Stomach (tissue), 9 donors: ENCODE measurements around the gene CHMP4A. TPM values are rescaled to one million over a fixed set of nuclear protein-coding genes. Genes with fewer than 3 reads are reported as not detected.

Experiments
- DNase-seq, 2 donors: peaks; one replicate each; pipeline versions ENCODE4 v3.0.0 to v3.0.0-alpha.2; 2013 to 2019
- H3K27ac ChIP-seq, 5 donors: fragments of 200-600 bp in 4 of 5; sonication (generic) in 4 of 5; one replicate each; pipeline ENCODE4 v1.5.1; 2013 to 2019; ENCODE audit warnings: mild to moderate bottlenecking in 1 of 5, moderate library complexity in 1 of 5
- H3K27me3 ChIP-seq, 3 donors: fragments of 200-600 bp; sonication (generic); one replicate each; pipeline ENCODE4 v1.5.1; 2017 to 2019; ENCODE audit warnings: mixed run types in 1 of 3
- H3K36me3 ChIP-seq, 4 donors: fragments of 200-600 bp; sonication (generic); 1 replicate in 3 of 4; 2 replicates in 1 of 4; pipeline ENCODE4 v1.5.1; 2016 to 2019
- H3K4me1 ChIP-seq, 4 donors: fragments of 200-600 bp; sonication (generic); one replicate each; pipeline ENCODE4 v1.5.1; 2016 to 2019
- H3K4me3 ChIP-seq, 4 donors: fragments of 200-600 bp; sonication (generic) in 3 of 4; one replicate each; pipeline ENCODE4 v1.5.1; 2016 to 2019; ENCODE audit warnings: mild to moderate bottlenecking in 1 of 4
- H3K9me3 ChIP-seq, 4 donors: fragments of 200-600 bp; sonication (generic); one replicate each; pipeline ENCODE4 v1.5.1; 2016 to 2019
- CTCF ChIP-seq, 7 experiments: fragments of 450-650 bp in 4 of 7; fragments of 200-600 bp in 3 of 7; sonication (generic) in 3 of 7; IDR thresholded peaks; one replicate each; pipeline ENCODE4 v1.5.1; 2016 to 2019; ENCODE audit warnings: antibody characterized with exemption in 7 of 7, control low read depth in 2 of 7, mild to moderate bottlenecking in 1 of 7
- EP300 ChIP-seq: sonication (generic); formaldehyde crosslinking; IDR thresholded peaks from one replicate; pipeline ENCODE4 v1.6.1; 2017; ENCODE audit warnings: antibody characterized with exemption
- POLR2A ChIP-seq, 4 donors: fragments of 450-650 bp; IDR thresholded peaks; one replicate each; pipeline ENCODE4 v1.6.1; 2016; ENCODE audit warnings: antibody characterized with exemption in 4 of 4, control low read depth in 2 of 4, mild to moderate bottlenecking in 1 of 4, moderate library complexity in 1 of 4
- POLR2AphosphoS5 ChIP-seq, 3 donors: sonication (generic); formaldehyde crosslinking; IDR thresholded peaks; one replicate each; pipeline ENCODE4 v1.6.1; 2016; ENCODE audit warnings: antibody characterized with exemption in 3 of 3
- WGBS, 5 donors: extraction: QIAGEN DNeasy Blood & Tissue Kit in 3 of 5; methylation state at CpG; one replicate each; pipeline versions ENCODE4 v1.1.5 to v1.1.7; 2013 to 2018; 5-methylcytosine and 5-hydroxymethylcytosine counted together
- intact Hi-C: fragments of 100-400 bp; cut with DNase I; formaldehyde crosslinking; loops from one replicate; pipeline ENCODE4 v1.15.1; 2023; ENCODE audit warnings: low total_unique reads
- polyA plus RNA-seq, 3 donors: library from polyadenylated mRNA; stranded (reverse); fragments of 200-250 nt; gene quantifications; one replicate each; pipeline ENCODE4 v1.2.3, GENCODE V29; 2013
- total RNA-seq, 5 donors: library from RNA; depleted of rRNA; stranded (reverse); fragments of >200 nt; gene quantifications; one replicate each; pipeline versions ENCODE4 v1.1.0 to v1.2.3, GENCODE V29; 2014 to 2016
- donor health status: healthy with polysubstance abuse.
- donor health status: Bipolar disorder and iron deficiency.
- donor health status: healthy.

Gene CHMP4A
- total and polyA plus RNA-seq, 8 donors: 27.8 to 135 (median 37.2) TPM; not detected in 1

GRCh38 chr14:24260780-24261157 lies 47.5 kb upstream of the CHMP4A start:
- Histone ChIP-seq H3K4me1 (peaks cover 0 to 12% (median 6%) of the 10 kb centered on the region in 4 donors), H3K36me3 (peaks cover 0 to 44% (median 13%) of the 10 kb centered on the region in 4 donors), H3K27ac (no peak overlapping the region), H3K9me3 (no peaks in the 10 kb centered on the region), H3K4me3 (no peak overlapping the region), H3K27me3 (no peaks in the 10 kb centered on the region)
- WGBS, 5 donors: 71 to 80% (median 73%) methylated on average over 2 to 4 of the region's 4 CpGs
- intact Hi-C loops: no loop called here
- no peak for DNase-seq
- TF ChIP-seq CTCF (IDR thresholded peaks at IDR 0.05) (no peak), POLR2AphosphoS5 (IDR thresholded peaks at IDR 0.05) (no peak), EP300 (no peak), POLR2A (IDR thresholded peaks at IDR 0.05) (no peak)

- Histone ChIP-seq H3K4me1 (peaks cover 0 to 12% (median 6%) of the 10 kb centered on the region in 4 donors), H3K4me3 (no peak overlapping the region), H3K27me3 (no peaks in the 10 kb centered on the region), H3K9me3 (no peaks in the 10 kb centered on the region), H3K27ac (no peak overlapping the region), H3K36me3 (peaks cover 0 to 44% (median 8%) of the 10 kb centered on the region in 4 donors)
- DNase-seq: no peak
- intact Hi-C loops: no loop called here
- WGBS, 5 donors: 81 to 83% (median 83%) methylated on average over 11 to 16 of the region's 16 CpGs
- TF ChIP-seq EP300 (no peak), POLR2A (IDR thresholded peaks at IDR 0.05) (no peak), POLR2AphosphoS5 (IDR thresholded peaks at IDR 0.05) (no peak), CTCF (IDR thresholded peaks at IDR 0.05) (no peak)
Observed at GRCh38 chr14:24260026-24260779, 46.9 kb upstream of the CHMP4A start.

GRCh38 chr14:24259282-24260025 lies 46.2 kb upstream of the CHMP4A start:
- TF ChIP-seq POLR2AphosphoS5 (IDR thresholded peaks at IDR 0.05) (no peak), CTCF (IDR thresholded peaks at IDR 0.05) (no peak), EP300 (no peak), POLR2A (IDR thresholded peaks at IDR 0.05) (no peak)
- H3K9me3 ChIP-seq: no peaks in the 10 kb centered on the region
- no peaks in the 10 kb centered on the region for H3K27me3 ChIP-seq
- peaks cover 0 to 44% (median 6%) of the 10 kb centered on the region in 4 donors for H3K36me3 ChIP-seq
- H3K4me3 ChIP-seq: no peak overlapping the region
- WGBS, 5 donors: 66 to 75% (median 66%) methylated on average over 16 of the region's 16 CpGs
- intact Hi-C loops: no loop called here
- peaks cover 0 to 12% (median 6%) of the 10 kb centered on the region in 4 donors for H3K4me1 ChIP-seq
- no peak overlapping the region for H3K27ac ChIP-seq
- peak in 1 of 2 donors; percentile 71 for DNase-seq

GRCh38 chr14:24258548-24259265 lies 45.4 kb upstream of the CHMP4A start:
- no peak overlapping the region for H3K4me3 ChIP-seq
- intact Hi-C loops: no loop called here
- WGBS, 5 donors: 82 to 96% (median 84%) methylated on average over 11 to 18 of the region's 18 CpGs
- no peaks in the 10 kb centered on the region for H3K9me3 ChIP-seq
- H3K27ac ChIP-seq: no peak overlapping the region
- peaks cover 0 to 45% (median 9%) of the 10 kb centered on the region in 4 donors for H3K36me3 ChIP-seq
- no peak for TF ChIP-seq POLR2AphosphoS5 (IDR thresholded peaks at IDR 0.05)
- TF ChIP-seq EP300: no peak
- no peak for TF ChIP-seq CTCF (IDR thresholded peaks at IDR 0.05)
- no peak for TF ChIP-seq POLR2A (IDR thresholded peaks at IDR 0.05)
- DNase-seq: no peak
- no peaks in the 10 kb centered on the region for H3K27me3 ChIP-seq
- H3K4me1 ChIP-seq: peaks cover 0 to 12% (median 6%) of the 10 kb centered on the region in 4 donors
